CD4-positive, alpha-beta T cell (primary cell): ENCODE results near the gene ABLIM1. TPM values are rescaled to one million over a fixed set of nuclear protein-coding genes. Genes with fewer than 3 reads are reported as not detected.

ENCODE experiments used
- ATAC-seq: fragments of 200-7000 bp; cut with Tn5 transposase; one replicate; pipeline ENCODE4 v1.10.0; 2022; ENCODE audit warnings: mild to moderate bottlenecking; ENCODE audit not compliant: poor library complexity
- CTCF ChIA-PET: fragments of 350-600 bp; sonication (Branson Sonifier 250); formaldehyde crosslinking; loops from one replicate; lab custom pipeline; 2021; ENCODE audit warnings: antibody characterized with exemption, inconsistent platforms; lab: Charles Lee
- POLR2A ChIA-PET: fragments of 350-600 bp; sonication (Branson Sonifier 250); formaldehyde crosslinking; loops from one replicate; lab custom pipeline; 2021; ENCODE audit warnings: antibody characterized with exemption, inconsistent platforms; lab: Charles Lee
- DNase-seq, 14 experiments: peaks; one replicate each; pipeline ENCODE4 v3.0.0-alpha.2; 2013 to 2020; ENCODE audit warnings: mixed read lengths in 2 of 14
- H3K27ac ChIP-seq, 2 donors: one replicate each; pipeline versions ENCODE4 v1.5.1 to v1.7.0; 2013; ENCODE audit warnings: low read length in 2 of 2, low read depth in 1 of 2, mild to moderate bottlenecking in 1 of 2
- H3K27me3 ChIP-seq, 2 experiments: 1 replicate in 1 of 2; 2 replicates in 1 of 2; pipeline versions ENCODE4 v1.6.1 to v1.7.0; 2013; ENCODE audit warnings: low read length in 2 of 2, control low read depth in 1 of 2, mild to moderate bottlenecking in 1 of 2, moderate library complexity in 1 of 2; ENCODE audit not compliant: insufficient read depth in 2 of 2, control insufficient read depth in 1 of 2
- H3K36me3 ChIP-seq: one replicate; pipeline ENCODE4 v1.6.1; 2013; ENCODE audit warnings: low read length, control low read depth; ENCODE audit not compliant: insufficient read depth
- H3K4me1 ChIP-seq: one replicate; pipeline ENCODE4 v1.6.1; 2013; ENCODE audit warnings: low read length, control low read depth; ENCODE audit not compliant: insufficient read depth
- H3K4me3 ChIP-seq: one replicate; pipeline ENCODE4 v1.5.1; 2013; ENCODE audit warnings: mild to moderate bottlenecking, low read length, moderate library complexity
- H3K9me3 ChIP-seq, 2 experiments: 1 replicate in 1 of 2; 2 replicates in 1 of 2; pipeline versions ENCODE4 v1.6.1 to v1.7.0; 2013; ENCODE audit warnings: low read length in 2 of 2, mild to moderate bottlenecking in 2 of 2, control low read depth in 1 of 2, moderate library complexity in 1 of 2; ENCODE audit not compliant: control insufficient read depth in 1 of 2, insufficient read depth in 1 of 2
- H3K27ac Mint-ChIP-seq: one replicate; pipeline ENCODE4 v1.8.0; 2020; ENCODE audit warnings: mixed read lengths
- H3K27me3 Mint-ChIP-seq: one replicate; pipeline ENCODE4 v1.8.0; 2021; ENCODE audit warnings: mixed read lengths
- H3K36me3 Mint-ChIP-seq: one replicate; pipeline ENCODE4 v1.8.0; 2021; ENCODE audit warnings: low read depth, mixed read lengths
- H3K4me1 Mint-ChIP-seq: one replicate; pipeline ENCODE4 v1.8.0; 2021; ENCODE audit warnings: low read depth, mixed read lengths
- H3K4me3 Mint-ChIP-seq: one replicate; pipeline ENCODE4 v1.8.0; 2020; ENCODE audit warnings: mild to moderate bottlenecking, mixed read lengths
- H3K9me3 Mint-ChIP-seq: one replicate; pipeline ENCODE4 v1.8.0; 2020; ENCODE audit warnings: mixed read lengths
- intact Hi-C, 2 experiments: fragments of 100-400 bp; cut with DNase I in 1 of 2; cut with micrococcal nuclease in 1 of 2; formaldehyde crosslinking; loops; one replicate each; pipeline versions ENCODE4 v1.15.1 to v1.9.0; 2023 to 2025; cut with DNase I, micrococcal nuclease
- total RNA-seq, 174 experiments: library from RNA in 2 of 174; stranded (reverse) in 2 of 174; gene quantifications; one replicate each; pipeline ENCODE4 v1.2.3 and lab custom pipeline; 2021 to 2026
- TF ChIP-seq, protein P1 (sequence below): fragments of 200-600 bp; IDR thresholded peaks from one replicate; pipeline ENCODE4 v1.8.0; 2022; ENCODE audit warnings: antibody characterized with exemption, mild to moderate bottlenecking

The ABLIM1 gene
- total RNA-seq, 2 experiments from 2014 or later: 217 to 224 TPM

DNA sequence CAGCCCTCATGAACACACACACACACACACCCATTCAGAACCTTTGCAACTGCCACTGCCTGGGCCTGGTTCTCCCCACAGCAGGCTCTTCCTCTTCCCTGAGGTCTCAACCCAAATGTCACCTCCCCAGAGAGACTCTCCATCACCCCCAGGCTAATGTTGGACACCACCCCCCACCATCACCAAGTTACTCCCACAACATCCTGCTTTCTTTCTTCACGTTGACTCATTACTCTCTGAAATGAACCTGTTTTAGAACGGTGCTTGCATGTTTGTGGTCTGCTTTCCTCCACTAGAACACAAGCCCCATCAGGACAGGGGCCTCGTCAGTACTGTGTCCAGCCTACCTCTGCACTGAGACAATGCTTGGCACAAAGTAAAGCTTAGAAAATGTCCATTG, 269.8 kb downstream of the ABLIM1 start:
- DNase-seq (no peak), ATAC-seq (no peak)
- POLR2A ChIA-PET: no interaction called here
- Mint-ChIP-seq H3K27ac (no peak overlapping the region), H3K9me3 (no peaks in the 10 kb centered on the region), H3K4me3 (no peak overlapping the region), H3K36me3 (no peaks in the 10 kb centered on the region), H3K27me3 (peaks cover 10% of the 10 kb centered on the region), H3K4me1 (no peaks in the 10 kb centered on the region)
- no peaks in the 10 kb centered on the region for H3K36me3 ChIP-seq
- H3K27ac ChIP-seq: no peak overlapping the region
- TF ChIP-seq, protein P1, sequence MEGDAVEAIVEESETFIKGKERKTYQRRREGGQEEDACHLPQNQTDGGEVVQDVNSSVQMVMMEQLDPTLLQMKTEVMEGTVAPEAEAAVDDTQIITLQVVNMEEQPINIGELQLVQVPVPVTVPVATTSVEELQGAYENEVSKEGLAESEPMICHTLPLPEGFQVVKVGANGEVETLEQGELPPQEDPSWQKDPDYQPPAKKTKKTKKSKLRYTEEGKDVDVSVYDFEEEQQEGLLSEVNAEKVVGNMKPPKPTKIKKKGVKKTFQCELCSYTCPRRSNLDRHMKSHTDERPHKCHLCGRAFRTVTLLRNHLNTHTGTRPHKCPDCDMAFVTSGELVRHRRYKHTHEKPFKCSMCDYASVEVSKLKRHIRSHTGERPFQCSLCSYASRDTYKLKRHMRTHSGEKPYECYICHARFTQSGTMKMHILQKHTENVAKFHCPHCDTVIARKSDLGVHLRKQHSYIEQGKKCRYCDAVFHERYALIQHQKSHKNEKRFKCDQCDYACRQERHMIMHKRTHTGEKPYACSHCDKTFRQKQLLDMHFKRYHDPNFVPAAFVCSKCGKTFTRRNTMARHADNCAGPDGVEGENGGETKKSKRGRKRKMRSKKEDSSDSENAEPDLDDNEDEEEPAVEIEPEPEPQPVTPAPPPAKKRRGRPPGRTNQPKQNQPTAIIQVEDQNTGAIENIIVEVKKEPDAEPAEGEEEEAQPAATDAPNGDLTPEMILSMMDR: no peak
- CTCF ChIA-PET: no interaction called here
- H3K27me3 ChIP-seq: peaks cover 4 to 7% of the 10 kb centered on the region in 2 experiments
- no peak overlapping the region for H3K4me3 ChIP-seq
- intact Hi-C loops: no loop called here
- H3K4me1 ChIP-seq: no peaks in the 10 kb centered on the region
- H3K9me3 ChIP-seq: peaks cover 0 to 4% of the 10 kb centered on the region in 2 experiments

DNA sequence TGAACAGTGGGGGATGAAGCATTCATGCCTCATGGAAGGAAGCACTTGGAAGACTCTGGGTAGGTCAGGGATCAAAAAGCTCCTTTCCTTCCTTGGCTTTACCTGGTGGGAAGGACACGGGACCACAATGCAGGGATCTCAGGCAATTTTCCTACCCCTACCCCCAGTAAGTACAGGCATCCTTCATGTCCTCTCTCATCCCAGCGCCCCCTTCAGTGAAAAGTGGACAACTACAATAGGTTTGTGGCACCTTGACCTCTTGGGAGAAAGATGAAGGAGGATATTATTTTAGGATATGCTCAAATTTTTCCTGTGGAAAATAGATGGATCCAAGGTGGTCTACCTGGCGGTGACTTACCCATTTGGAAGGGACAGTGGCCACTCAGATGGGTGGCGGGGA, 270.3 kb downstream of the ABLIM1 start:
- H3K9me3 Mint-ChIP-seq: no peaks in the 10 kb centered on the region
- no peak overlapping the region for H3K27ac ChIP-seq

DNA sequence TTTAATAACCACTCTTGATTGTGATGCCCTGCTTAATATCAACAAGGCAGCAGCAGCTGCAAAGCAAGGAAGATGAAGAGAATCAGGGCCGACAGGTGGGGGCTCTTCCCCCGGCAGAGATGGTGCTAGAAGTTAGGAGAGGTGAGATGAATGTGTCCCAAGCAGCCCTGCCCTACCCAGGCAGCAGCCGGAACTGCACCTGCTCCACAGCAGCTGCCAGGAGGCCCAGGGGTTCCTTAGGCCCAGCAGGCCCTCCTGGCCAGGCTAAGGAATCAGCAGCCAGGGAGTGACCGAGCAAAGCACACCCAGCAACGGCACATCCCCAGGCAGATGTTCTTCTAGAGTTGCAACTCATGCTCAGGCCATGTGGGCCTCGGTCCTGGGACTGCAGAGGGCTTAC, 271.6 kb downstream of the ABLIM1 start:
- Histone ChIP-seq H3K9me3 (peaks cover 0 to 4% of the 10 kb centered on the region in 2 experiments), H3K36me3 (no peaks in the 10 kb centered on the region), H3K27ac (no peak overlapping the region), H3K27me3 (no peaks in the 10 kb centered on the region), H3K4me1 (no peaks in the 10 kb centered on the region), H3K4me3 (no peak overlapping the region)
- Mint-ChIP-seq H3K27me3 (peaks cover 20% of the 10 kb centered on the region), H3K4me3 (no peak overlapping the region), H3K27ac (no peak overlapping the region), H3K4me1 (no peaks in the 10 kb centered on the region), H3K36me3 (no peaks in the 10 kb centered on the region), H3K9me3 (no peaks in the 10 kb centered on the region)
- DNase-seq (no peak), ATAC-seq (no peak)
- TF ChIP-seq, protein P1: no peak
- ChIA-PET CTCF (no interaction called here), POLR2A (no interaction called here)
- intact Hi-C loops: no loop called here

More for the DNA sequence above, 270.3 kb downstream of the ABLIM1 start:
- TF ChIP-seq, protein P1: no peak
- Mint-ChIP-seq H3K27ac (no peak overlapping the region), H3K27me3 (peaks cover 11% of the 10 kb centered on the region), H3K4me1 (no peaks in the 10 kb centered on the region), H3K36me3 (no peaks in the 10 kb centered on the region), H3K4me3 (no peak overlapping the region)
- POLR2A ChIA-PET: no interaction called here
- peaks cover 0 to 4% of the 10 kb centered on the region in 2 experiments for H3K9me3 ChIP-seq
- intact Hi-C loops: no loop called here
- no peak overlapping the region for H3K4me3 ChIP-seq
- H3K36me3 ChIP-seq: no peaks in the 10 kb centered on the region
- no peak for DNase-seq
- CTCF ChIA-PET: no interaction called here
- no peak for ATAC-seq
- no peaks in the 10 kb centered on the region for H3K4me1 ChIP-seq
- H3K27me3 ChIP-seq: peaks cover 0 to 4% of the 10 kb centered on the region in 2 experiments
